Measurements from ENCODE around the gene OR2S2.
"Not testable (repeated sequence)": the region's sequence is repeated elsewhere in the genome, so short reads cannot be mapped to it uniquely, and the experiment has no call there.

The OR2S2 gene

DNA sequence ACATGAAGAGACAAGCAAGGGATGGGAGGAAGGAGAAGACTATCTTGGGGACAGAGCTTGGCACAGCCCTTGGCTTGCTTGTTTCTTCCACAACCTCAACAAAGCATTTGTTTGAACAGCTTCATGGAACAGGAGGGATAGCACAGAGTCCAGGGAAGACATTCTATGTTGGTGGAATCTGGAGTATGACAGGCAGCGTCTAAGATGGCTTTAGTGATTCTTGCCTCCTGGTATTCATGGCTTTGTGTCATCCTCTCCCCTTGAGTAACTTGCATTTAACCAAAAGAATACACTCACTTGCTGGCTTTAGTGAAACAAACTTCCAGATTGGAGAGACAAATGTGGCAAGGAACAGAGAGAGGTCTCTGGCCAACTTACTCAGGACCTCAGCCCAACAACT is 47.9 kb upstream of the OR2S2 start:
- no peak for TF ChIP-seq EZH2 (IDR thresholded peaks at IDR 0.05; ENCODE audit: borderline replicate concordance, low read depth, low read length, severe bottlenecking)
- TF ChIP-seq, protein P1, sequence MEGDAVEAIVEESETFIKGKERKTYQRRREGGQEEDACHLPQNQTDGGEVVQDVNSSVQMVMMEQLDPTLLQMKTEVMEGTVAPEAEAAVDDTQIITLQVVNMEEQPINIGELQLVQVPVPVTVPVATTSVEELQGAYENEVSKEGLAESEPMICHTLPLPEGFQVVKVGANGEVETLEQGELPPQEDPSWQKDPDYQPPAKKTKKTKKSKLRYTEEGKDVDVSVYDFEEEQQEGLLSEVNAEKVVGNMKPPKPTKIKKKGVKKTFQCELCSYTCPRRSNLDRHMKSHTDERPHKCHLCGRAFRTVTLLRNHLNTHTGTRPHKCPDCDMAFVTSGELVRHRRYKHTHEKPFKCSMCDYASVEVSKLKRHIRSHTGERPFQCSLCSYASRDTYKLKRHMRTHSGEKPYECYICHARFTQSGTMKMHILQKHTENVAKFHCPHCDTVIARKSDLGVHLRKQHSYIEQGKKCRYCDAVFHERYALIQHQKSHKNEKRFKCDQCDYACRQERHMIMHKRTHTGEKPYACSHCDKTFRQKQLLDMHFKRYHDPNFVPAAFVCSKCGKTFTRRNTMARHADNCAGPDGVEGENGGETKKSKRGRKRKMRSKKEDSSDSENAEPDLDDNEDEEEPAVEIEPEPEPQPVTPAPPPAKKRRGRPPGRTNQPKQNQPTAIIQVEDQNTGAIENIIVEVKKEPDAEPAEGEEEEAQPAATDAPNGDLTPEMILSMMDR (IDR thresholded peaks at IDR 0.05; ENCODE audit: borderline replicate concordance, extremely low read depth, low read length, poor library complexity, severe bottlenecking): no peak
- Histone ChIP-seq H3K27me3 (ENCODE audit: insufficient read depth, low read length, poor library complexity) (peaks cover 6% of the 10 kb centered on the region), H3K27ac (ENCODE audit: low read length) (no peak overlapping the region), H3K36me3 (ENCODE audit: insufficient read depth, low read length) (no peaks in the 10 kb centered on the region), H3K9me3 (ENCODE audit: insufficient read depth, low read length, severe bottlenecking) (peaks cover 3% of the 10 kb centered on the region), H3K4me3 (ENCODE audit: low read depth in 1 of 2, low read length in 2 of 2) (no peak overlapping the region), H3K79me2 (ENCODE audit: insufficient read depth, low read length) (no peaks in the 10 kb centered on the region), H2AFZ (ENCODE audit: low read depth, low read length) (no peak overlapping the region), H3K4me1 (ENCODE audit: insufficient read depth, low read length) (no peaks in the 10 kb centered on the region; the same call in 1 of the 2 replicates), H3K9ac (ENCODE audit: low read depth, low read length) (no peak overlapping the region), H3K4me2 (ENCODE audit: insufficient read depth, low read length) (no peak overlapping the region), H4K20me1 (ENCODE audit: insufficient read depth, low read length) (no peaks in the 10 kb centered on the region)
- ATAC-seq (ENCODE audit: insufficient read depth, low read depth) (no peak), DNase-seq (no peak)

DNA sequence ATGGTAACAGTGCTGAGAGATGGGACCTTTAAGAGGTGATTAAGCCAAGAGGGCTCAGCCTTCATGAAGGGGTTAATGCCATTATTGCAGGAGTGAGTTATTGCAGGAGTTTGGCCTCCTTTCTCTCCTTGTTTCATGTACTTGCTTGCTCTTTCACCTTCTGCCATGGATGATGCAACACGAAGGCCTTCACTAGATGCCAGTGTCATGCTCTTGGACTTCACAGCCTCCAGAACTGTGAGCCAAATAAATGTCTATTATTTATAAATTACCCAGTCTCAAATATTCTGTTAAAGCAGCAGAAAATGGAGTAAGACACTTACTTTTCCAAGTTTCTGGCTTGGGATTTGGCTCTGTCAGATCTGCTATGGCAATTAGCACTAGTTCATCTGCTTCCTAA is 40.4 kb upstream of the OR2S2 start:
- H3K4me3 ChIP-seq (ENCODE audit: low read depth in 1 of 2, low read length in 2 of 2): no peak overlapping the region
- ATAC-seq (ENCODE audit: insufficient read depth, low read depth) (no peak), DNase-seq (no peak)
- no peak overlapping the region for H3K27ac ChIP-seq (ENCODE audit: low read length)
- no peak overlapping the region for H3K9ac ChIP-seq (ENCODE audit: low read depth, low read length)
- H3K4me1 ChIP-seq (ENCODE audit: insufficient read depth, low read length): no peaks in the 10 kb centered on the region
- TF ChIP-seq, protein P1 (IDR thresholded peaks at IDR 0.05; ENCODE audit: borderline replicate concordance, extremely low read depth, low read length, poor library complexity, severe bottlenecking): no peak
- TF ChIP-seq EZH2 (IDR thresholded peaks at IDR 0.05; ENCODE audit: borderline replicate concordance, low read depth, low read length, severe bottlenecking): no peak
- H3K9me3 ChIP-seq (ENCODE audit: insufficient read depth, low read length, severe bottlenecking): no peaks in the 10 kb centered on the region
- no peaks in the 10 kb centered on the region for H3K36me3 ChIP-seq (ENCODE audit: insufficient read depth, low read length)
- no peak overlapping the region for H2AFZ ChIP-seq (ENCODE audit: low read depth, low read length)
- no peaks in the 10 kb centered on the region for H4K20me1 ChIP-seq (ENCODE audit: insufficient read depth, low read length)
- H3K4me2 ChIP-seq (ENCODE audit: insufficient read depth, low read length): no peak overlapping the region
- H3K27me3 ChIP-seq (ENCODE audit: insufficient read depth, low read length, poor library complexity): peaks cover 4% of the 10 kb centered on the region
- H3K79me2 ChIP-seq (ENCODE audit: insufficient read depth, low read length): no peaks in the 10 kb centered on the region

DNA sequence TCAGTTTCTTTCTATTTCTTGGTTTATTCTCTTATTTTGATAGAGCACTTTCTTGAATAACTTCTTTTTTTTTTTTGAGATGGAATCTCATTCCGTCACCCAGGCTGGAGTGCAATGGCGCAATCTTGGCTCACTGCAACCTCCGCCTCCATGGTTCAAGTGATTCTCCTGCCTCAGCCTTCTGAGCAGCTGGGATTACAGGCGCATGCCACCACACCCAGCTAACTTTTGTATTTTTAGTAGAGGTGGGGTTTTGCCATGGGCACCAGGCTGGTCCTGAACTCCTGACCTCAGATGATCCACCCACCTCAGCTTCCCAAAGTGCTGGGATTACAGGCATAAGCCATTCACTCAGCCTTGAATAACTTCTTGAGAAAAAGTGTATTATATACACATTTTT is 39.1 kb upstream of the OR2S2 start:
- H2AFZ ChIP-seq (ENCODE audit: low read depth, low read length); H3K27ac ChIP-seq (ENCODE audit: low read length); H3K36me3 ChIP-seq (ENCODE audit: insufficient read depth, low read length); H3K79me2 ChIP-seq (ENCODE audit: insufficient read depth, low read length); H3K4me1 ChIP-seq (ENCODE audit: insufficient read depth, low read length); H3K9ac ChIP-seq (ENCODE audit: low read depth, low read length); ATAC-seq (ENCODE audit: insufficient read depth, low read depth); H3K27me3 ChIP-seq (ENCODE audit: insufficient read depth, low read length, poor library complexity); H3K4me2 ChIP-seq (ENCODE audit: insufficient read depth, low read length); H3K4me3 ChIP-seq (ENCODE audit: low read depth in 1 of 2, low read length in 2 of 2); H3K9me3 ChIP-seq (ENCODE audit: insufficient read depth, low read length, severe bottlenecking); DNase-seq; H4K20me1 ChIP-seq (ENCODE audit: insufficient read depth, low read length): not testable (repeated sequence)

DNA sequence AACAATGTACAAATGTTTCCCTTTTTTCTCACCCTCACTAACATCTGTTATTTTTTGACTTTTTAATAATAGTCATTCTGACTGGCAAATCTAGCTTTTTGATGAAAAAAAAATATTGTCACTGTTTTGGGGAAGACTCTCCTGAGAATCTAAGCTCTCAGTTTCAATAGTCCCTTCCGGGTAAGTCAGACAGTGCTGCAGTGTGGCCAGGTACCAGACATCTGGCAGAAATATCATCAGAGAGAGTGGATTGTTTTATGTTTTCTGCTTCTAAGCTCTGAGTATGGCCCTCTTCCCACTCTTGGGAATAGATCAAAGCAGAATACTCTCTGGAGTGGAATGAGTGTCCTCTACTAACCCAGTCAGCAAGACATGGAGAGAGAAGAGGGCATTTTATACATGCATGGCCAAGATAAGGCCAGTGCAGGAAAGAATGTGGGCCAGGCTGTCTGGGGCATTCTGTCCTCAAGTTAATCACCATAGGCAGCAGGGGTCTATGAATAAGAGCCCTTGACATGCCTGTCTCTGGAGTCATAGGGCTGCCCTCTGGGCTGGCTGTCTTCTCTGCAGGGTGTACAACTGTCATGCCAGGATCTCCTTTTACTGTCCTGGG is 38.5 kb upstream of the OR2S2 start:
- TF ChIP-seq, protein P1 (IDR thresholded peaks at IDR 0.05; ENCODE audit: borderline replicate concordance, extremely low read depth, low read length, poor library complexity, severe bottlenecking): no peak
- TF ChIP-seq EZH2 (IDR thresholded peaks at IDR 0.05; ENCODE audit: borderline replicate concordance, low read depth, low read length, severe bottlenecking): no peak
- Histone ChIP-seq H3K4me2 (ENCODE audit: insufficient read depth, low read length) (no peak overlapping the region), H3K9ac (ENCODE audit: low read depth, low read length) (no peak overlapping the region), H3K27me3 (ENCODE audit: insufficient read depth, low read length, poor library complexity) (no peaks in the 10 kb centered on the region), H2AFZ (ENCODE audit: low read depth, low read length) (no peak overlapping the region), H4K20me1 (ENCODE audit: insufficient read depth, low read length) (no peaks in the 10 kb centered on the region), H3K4me1 (ENCODE audit: insufficient read depth, low read length) (no peaks in the 10 kb centered on the region), H3K9me3 (ENCODE audit: insufficient read depth, low read length, severe bottlenecking) (no peaks in the 10 kb centered on the region), H3K4me3 (ENCODE audit: low read depth in 1 of 2, low read length in 2 of 2) (no peak overlapping the region), H3K27ac (ENCODE audit: low read length) (no peak overlapping the region), H3K79me2 (ENCODE audit: insufficient read depth, low read length) (no peaks in the 10 kb centered on the region), H3K36me3 (ENCODE audit: insufficient read depth, low read length) (no peaks in the 10 kb centered on the region)
- ATAC-seq (ENCODE audit: insufficient read depth, low read depth) (no peak), DNase-seq (no peak)
